Smooth muscle cell (in vitro differentiated cells): Measurements from ENCODE around the gene FOXP1. TPM values are rescaled to one million over a fixed set of nuclear protein-coding genes. Genes with fewer than 3 reads are reported as not detected.

ENCODE experiments used
- DNase-seq: peaks from one replicate; lab custom pipeline; 2025; ENCODE audit not compliant: unreplicated experiment; lab: John Stamatoyannopoulos, UW
- H2AFZ ChIP-seq: fragments of 200-600 bp; sonication (generic); 2 replicates; pipeline ENCODE4 v1.6.0; 2016; ENCODE audit warnings: antibody characterized with exemption, low read depth, mild to moderate bottlenecking
- H3F3A ChIP-seq: fragments of 200-600 bp; sonication (generic); 2 replicates; pipeline ENCODE4 v1.6.0; 2017; ENCODE audit warnings: antibody characterized with exemption, low read depth
- H3K27ac ChIP-seq: fragments of 200-600 bp; sonication (generic); 2 replicates; pipeline ENCODE4 v1.5.1; 2016; ENCODE audit warnings: low read depth, mild to moderate bottlenecking
- H3K27me3 ChIP-seq: fragments of 200-600 bp; sonication (generic); 2 replicates; pipeline ENCODE4 v1.6.1; 2016; ENCODE audit warnings: low read depth, mild to moderate bottlenecking
- H3K36me3 ChIP-seq: fragments of 200-600 bp; sonication (generic); 2 replicates; pipeline ENCODE4 v1.5.1; 2016; ENCODE audit warnings: low read depth
- H3K4me1 ChIP-seq: fragments of 200-600 bp; sonication (generic); 2 replicates; pipeline ENCODE4 v1.5.1; 2016; ENCODE audit warnings: low read depth
- H3K4me2 ChIP-seq: fragments of 200-600 bp; sonication (generic); 2 replicates; pipeline ENCODE4 v1.6.0; 2016; ENCODE audit warnings: mild to moderate bottlenecking
- H3K4me3 ChIP-seq: fragments of 200-600 bp; sonication (generic); 2 replicates; pipeline ENCODE4 v1.5.1; 2016; ENCODE audit warnings: mild to moderate bottlenecking
- H3K79me2 ChIP-seq: fragments of 200-600 bp; sonication (generic); 2 replicates; pipeline ENCODE4 v1.6.0; 2016; ENCODE audit warnings: low read depth, mild to moderate bottlenecking
- H3K9ac ChIP-seq: fragments of 200-600 bp; sonication (generic); 2 replicates; pipeline ENCODE4 v1.6.0; 2016; ENCODE audit warnings: low read depth
- H3K9me3 ChIP-seq: fragments of 200-600 bp; sonication (generic); replicated peaks from 2 replicates; pipeline ENCODE4 v1.5.1; 2016; ENCODE audit warnings: low read depth
- H4K20me1 ChIP-seq: fragments of 200-600 bp; sonication (generic); 2 replicates; pipeline ENCODE4 v1.6.0; 2016; ENCODE audit warnings: low read depth
- WGBS: methylation state at CpG from one replicate; pipeline ENCODE4 v1.1.7; 2016; ENCODE audit warnings: low lambda C conversion rate; 5-methylcytosine and 5-hydroxymethylcytosine counted together
- polyA plus RNA-seq: library from polyadenylated mRNA; unstranded; fragments of >200 nt; fragmentation: Nextera tagmentation; extraction: Ambion mirVana; gene quantifications from 2 replicates; pipeline ENCODE4 v1.2.1, GENCODE V29; 2016
- total RNA-seq: library from RNA; depleted of rRNA; stranded (reverse); fragments of >200 nt; gene quantifications from 2 replicates; pipeline ENCODE4 v1.2.3, GENCODE V29; 2014
- TF ChIP-seq, protein P1 (sequence below): fragments of 200-600 bp; sonication (generic); IDR thresholded peaks from 2 replicates; pipeline ENCODE4 v1.5.1; 2017; ENCODE audit warnings: borderline replicate concordance, mild to moderate bottlenecking, antibody characterized with exemption; ENCODE audit not compliant: insufficient read depth, poor library complexity, severe bottlenecking

The FOXP1 gene
- total and polyA plus RNA-seq, 2 experiments from 2014 or later: 40.9 to 68.0 TPM

DNA sequence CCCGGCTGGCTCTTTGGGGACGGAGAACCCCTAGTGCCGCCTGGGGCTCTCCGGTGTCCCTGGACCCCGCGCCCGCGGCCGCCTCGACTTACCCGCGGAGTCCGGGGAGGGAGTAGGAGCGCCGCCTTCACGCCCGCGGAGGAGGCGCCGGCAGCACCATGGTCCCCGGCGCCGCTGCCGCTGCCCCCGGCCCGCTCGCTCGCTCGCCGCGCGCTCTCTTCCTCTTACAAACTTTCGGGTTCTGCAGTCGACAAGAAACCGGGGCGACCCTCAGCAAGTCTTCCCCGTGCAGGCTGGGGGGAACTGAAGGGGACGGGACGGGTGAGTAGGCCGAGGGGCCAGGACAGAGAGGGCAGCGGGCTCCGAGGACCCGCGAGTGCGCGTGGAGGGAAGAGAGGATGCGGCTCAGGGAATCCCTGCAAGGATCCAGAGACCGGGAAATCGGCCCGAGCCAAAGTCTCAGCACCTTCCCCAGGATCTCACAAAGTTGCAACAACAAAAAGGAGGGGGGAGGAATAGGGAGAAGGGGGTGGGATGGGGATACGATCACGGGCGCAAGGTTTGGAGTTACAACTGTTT, 2.0 kb downstream of the FOXP1 start:
- Histone ChIP-seq H3K9ac (peak overlapping the region; percentile 92), H3K27me3 (no peaks in the 10 kb centered on the region), H3K4me2 (peak overlapping the region; percentile 99), H3K4me1 (peaks cover 40% of the 10 kb centered on the region), H4K20me1 (no peaks in the 10 kb centered on the region), H3K79me2 (peaks cover 68% of the 10 kb centered on the region), H3K27ac (peak overlapping the region; percentile 87), H3K36me3 (no peaks in the 10 kb centered on the region), H3F3A (peaks cover 4% of the 10 kb centered on the region), H3K9me3 (no peaks in the 10 kb centered on the region), H2AFZ (peak overlapping the region; percentile 95), H3K4me3 (peak overlapping the region; percentile 93)
- peak; percentile 26 for DNase-seq
- TF ChIP-seq, protein P1, sequence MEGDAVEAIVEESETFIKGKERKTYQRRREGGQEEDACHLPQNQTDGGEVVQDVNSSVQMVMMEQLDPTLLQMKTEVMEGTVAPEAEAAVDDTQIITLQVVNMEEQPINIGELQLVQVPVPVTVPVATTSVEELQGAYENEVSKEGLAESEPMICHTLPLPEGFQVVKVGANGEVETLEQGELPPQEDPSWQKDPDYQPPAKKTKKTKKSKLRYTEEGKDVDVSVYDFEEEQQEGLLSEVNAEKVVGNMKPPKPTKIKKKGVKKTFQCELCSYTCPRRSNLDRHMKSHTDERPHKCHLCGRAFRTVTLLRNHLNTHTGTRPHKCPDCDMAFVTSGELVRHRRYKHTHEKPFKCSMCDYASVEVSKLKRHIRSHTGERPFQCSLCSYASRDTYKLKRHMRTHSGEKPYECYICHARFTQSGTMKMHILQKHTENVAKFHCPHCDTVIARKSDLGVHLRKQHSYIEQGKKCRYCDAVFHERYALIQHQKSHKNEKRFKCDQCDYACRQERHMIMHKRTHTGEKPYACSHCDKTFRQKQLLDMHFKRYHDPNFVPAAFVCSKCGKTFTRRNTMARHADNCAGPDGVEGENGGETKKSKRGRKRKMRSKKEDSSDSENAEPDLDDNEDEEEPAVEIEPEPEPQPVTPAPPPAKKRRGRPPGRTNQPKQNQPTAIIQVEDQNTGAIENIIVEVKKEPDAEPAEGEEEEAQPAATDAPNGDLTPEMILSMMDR: no peak
- under 1% methylated on average over 43 of the region's 53 CpGs for WGBS

DNA sequence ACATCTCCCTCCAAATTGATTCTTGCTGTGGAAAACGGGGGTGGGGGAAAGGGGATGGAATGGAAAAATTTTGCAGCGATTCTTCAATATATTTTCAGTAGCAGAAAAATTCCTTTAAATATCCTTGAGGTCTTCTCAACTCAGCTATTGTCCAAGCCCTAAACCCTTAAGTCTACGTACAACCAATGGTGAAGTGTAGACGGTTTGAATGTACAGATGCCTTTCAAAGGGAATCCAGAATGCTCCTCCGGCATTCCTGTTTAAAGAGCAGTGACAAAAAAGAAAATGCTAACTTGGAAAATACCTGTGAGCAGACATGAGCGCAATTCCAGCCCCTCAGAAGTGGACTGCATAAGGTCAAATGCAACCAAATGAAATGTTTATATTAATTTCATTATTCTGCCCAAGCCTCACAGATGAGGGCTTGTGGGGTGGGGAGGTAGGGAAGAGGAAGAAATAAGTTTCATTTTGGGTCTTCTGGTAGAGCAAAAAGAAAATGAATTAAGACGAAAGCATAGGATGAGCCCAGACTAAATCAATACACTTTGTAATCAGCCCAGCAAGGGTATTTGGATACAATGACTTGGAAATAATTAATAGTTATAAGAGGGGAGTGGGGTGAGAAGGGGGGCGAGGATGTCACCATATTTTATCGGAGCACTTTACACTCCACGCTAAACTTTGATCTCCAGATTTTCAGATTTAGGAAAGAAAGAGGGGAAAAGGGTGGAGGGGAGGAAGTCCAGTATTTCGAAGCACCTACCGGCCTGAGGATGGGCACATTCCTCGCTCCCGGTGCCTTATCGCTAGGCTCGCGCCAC, 2.7 kb downstream of the FOXP1 start:
- TF ChIP-seq, protein P1: no peak
- no peaks in the 10 kb centered on the region for H3K27me3 ChIP-seq
- no peak for DNase-seq
- H3K4me2 ChIP-seq: peak overlapping the region; percentile 99
- WGBS: 21% methylated on average over 17 of the region's 17 CpGs
- H3K4me3 ChIP-seq: peak overlapping the region; percentile 93
- no peaks in the 10 kb centered on the region for H3F3A ChIP-seq
- no peaks in the 10 kb centered on the region for H3K9me3 ChIP-seq
- H3K9ac ChIP-seq: peak overlapping the region; percentile 92
- H3K36me3 ChIP-seq: no peaks in the 10 kb centered on the region
- H4K20me1 ChIP-seq: no peaks in the 10 kb centered on the region
- H2AFZ ChIP-seq: peak overlapping the region; percentile 95
- peak overlapping the region; percentile 87 for H3K27ac ChIP-seq
- peaks cover 75% of the 10 kb centered on the region for H3K79me2 ChIP-seq
- peaks cover 40% of the 10 kb centered on the region for H3K4me1 ChIP-seq

DNA sequence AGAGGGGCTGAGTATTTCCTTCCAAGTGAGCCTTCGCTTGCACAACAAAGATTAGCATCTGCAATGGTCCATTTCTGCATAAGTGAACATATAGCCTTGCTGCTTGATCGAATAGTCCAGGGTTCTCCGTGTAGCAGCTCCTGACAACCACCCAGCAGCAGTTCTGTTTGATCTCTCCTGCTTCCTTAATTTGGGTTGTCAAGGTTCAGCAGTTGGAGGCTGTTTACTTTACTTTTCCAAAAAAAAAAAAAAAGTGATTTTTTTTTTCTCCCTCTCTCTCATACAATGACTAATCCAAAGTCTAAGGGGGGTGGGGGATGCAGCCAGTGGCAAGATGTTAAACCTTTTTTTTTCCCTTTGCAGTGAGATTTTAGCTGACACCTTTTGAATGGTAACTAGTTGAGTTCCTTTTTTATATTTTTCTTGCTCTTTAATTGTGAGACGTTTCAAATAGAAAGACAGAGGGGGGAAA, 3.6 kb downstream of the FOXP1 start:
- Histone ChIP-seq H3F3A (no peaks in the 10 kb centered on the region), H3K27me3 (no peaks in the 10 kb centered on the region), H3K9ac (peak overlapping the region; percentile 92), H3K79me2 (peaks cover 84% of the 10 kb centered on the region), H3K27ac (peak overlapping the region; percentile 87), H4K20me1 (no peaks in the 10 kb centered on the region), H3K4me1 (peaks cover 33% of the 10 kb centered on the region), H3K4me3 (peak overlapping the region; percentile 93), H3K4me2 (peak overlapping the region; percentile 99), H3K9me3 (no peaks in the 10 kb centered on the region), H2AFZ (peak overlapping the region; percentile 24), H3K36me3 (no peaks in the 10 kb centered on the region)
- WGBS: 22% methylated on average over 4 of the region's 4 CpGs
- no peak for DNase-seq
- TF ChIP-seq, protein P1: no peak
